Naive B cell (primary cell): ENCODE results near the gene CCDC80. TPM values are rescaled to one million over a fixed set of nuclear protein-coding genes. Genes with fewer than 3 reads are reported as not detected.

ENCODE experiments used
- ATAC-seq, 2 donors: fragments of 150-1000 bp; cut with Tn5 transposase; 2 replicates each; pipeline ENCODE4 v1.10.0; 2021; ENCODE audit warnings: low read depth in 2 of 2, mild to moderate bottlenecking in 2 of 2, moderate library complexity in 2 of 2
- DNase-seq: peaks from one replicate; pipeline ENCODE4 v3.0.0; 2022
- H3K27ac Mint-ChIP-seq, 6 donors: one replicate each; pipeline ENCODE4 v1.8.0; 2020 to 2022; ENCODE audit warnings: mild to moderate bottlenecking in 6 of 6, mixed read lengths in 6 of 6, moderate library complexity in 5 of 6, inconsistent platforms in 2 of 6
- H3K27me3 Mint-ChIP-seq, 3 donors: one replicate each; pipeline ENCODE4 v1.8.0; 2021 to 2022; ENCODE audit warnings: mixed read lengths in 3 of 3, mild to moderate bottlenecking in 1 of 3
- H3K36me3 Mint-ChIP-seq, 2 donors: one replicate each; pipeline ENCODE4 v1.8.0; 2020 to 2022; ENCODE audit warnings: mixed read lengths in 2 of 2, inconsistent platforms in 1 of 2, mild to moderate bottlenecking in 1 of 2
- H3K4me1 Mint-ChIP-seq, 3 donors: one replicate each; pipeline ENCODE4 v1.8.0; 2020 to 2022; ENCODE audit warnings: mixed read lengths in 3 of 3, inconsistent platforms in 1 of 3, mild to moderate bottlenecking in 1 of 3, moderate library complexity in 1 of 3
- H3K4me3 Mint-ChIP-seq, 8 donors: one replicate each; pipeline ENCODE4 v1.8.0; 2020 to 2022; ENCODE audit warnings: mild to moderate bottlenecking in 8 of 8, mixed read lengths in 8 of 8, moderate library complexity in 8 of 8, inconsistent platforms in 2 of 8
- H3K9me3 Mint-ChIP-seq, 7 donors: one replicate each; pipeline ENCODE4 v1.8.0; 2020 to 2022; ENCODE audit warnings: mixed read lengths in 7 of 7, mild to moderate bottlenecking in 5 of 7, inconsistent platforms in 2 of 7, moderate library complexity in 1 of 7
- polyA plus RNA-seq, 6 donors: library from polyadenylated mRNA; unstranded; fragments of 300-500 nt; fragmentation: Illumina TruSeq; gene quantifications; one replicate each; pipeline ENCODE4 v1.2.3, GENCODE V29; 2021; ENCODE audit warnings: low read depth in 6 of 6

CCDC80 gene
- polyA plus RNA-seq, 6 donors from 2014 or later: 0.05 to 0.29 (median 0.12) TPM; not detected in 2

DNA sequence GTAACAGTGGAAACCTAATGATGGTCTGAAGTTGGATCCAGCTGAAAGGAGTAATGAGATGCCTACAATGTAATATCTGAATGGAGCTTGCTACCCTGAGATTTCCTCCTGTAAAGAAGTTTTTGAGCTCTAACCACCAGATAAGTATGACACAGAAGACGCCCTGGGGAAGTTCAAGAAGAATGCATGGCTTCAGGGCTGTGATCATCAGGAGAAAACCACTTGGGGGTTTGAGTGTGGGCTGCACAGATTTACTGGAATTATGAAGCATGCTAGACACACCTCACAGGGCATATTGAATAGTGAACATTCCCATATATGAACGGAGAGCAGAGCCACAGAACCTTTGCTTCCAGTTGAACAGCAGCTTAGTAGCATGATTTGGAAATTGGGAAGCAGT, 10.6 kb upstream of the CCDC80 start:
- DNase-seq (no peak), ATAC-seq (no peak)
- Mint-ChIP-seq H3K36me3 (no peaks in the 10 kb centered on the region), H3K27ac (no peak overlapping the region), H3K4me1 (peaks cover 0 to 3% (median 0%) of the 10 kb centered on the region in 3 donors), H3K4me3 (no peak overlapping the region), H3K27me3 (peaks cover 0 to 10% (median 5%) of the 10 kb centered on the region in 3 donors), H3K9me3 (no peaks in the 10 kb centered on the region)

DNA sequence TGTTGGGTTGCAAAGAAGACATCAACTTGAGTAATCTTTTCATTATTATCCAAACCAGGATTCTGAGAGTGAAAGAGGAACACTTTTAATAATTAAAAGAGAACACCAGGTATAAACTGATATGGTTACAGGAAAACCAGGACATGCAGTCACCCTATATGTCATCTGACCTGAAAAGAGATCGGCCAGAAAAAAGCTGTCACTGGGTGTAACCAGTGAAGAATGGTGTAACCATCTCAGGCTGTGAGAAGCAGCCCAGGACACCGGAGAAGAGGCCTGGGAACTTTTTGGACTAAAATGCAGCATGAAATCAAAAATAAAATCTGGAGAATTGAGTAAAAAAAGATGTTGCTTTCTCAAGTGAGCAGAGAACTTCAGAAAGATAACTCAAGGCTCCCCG, 10.1 kb upstream of the CCDC80 start:
- DNase-seq (no peak), ATAC-seq (no peak)
- Mint-ChIP-seq H3K4me1 (peaks cover 0 to 3% (median 0%) of the 10 kb centered on the region in 3 donors), H3K9me3 (no peaks in the 10 kb centered on the region), H3K27me3 (peaks cover 0 to 10% (median 9%) of the 10 kb centered on the region in 3 donors), H3K36me3 (no peaks in the 10 kb centered on the region), H3K27ac (no peak overlapping the region), H3K4me3 (no peak overlapping the region)

DNA sequence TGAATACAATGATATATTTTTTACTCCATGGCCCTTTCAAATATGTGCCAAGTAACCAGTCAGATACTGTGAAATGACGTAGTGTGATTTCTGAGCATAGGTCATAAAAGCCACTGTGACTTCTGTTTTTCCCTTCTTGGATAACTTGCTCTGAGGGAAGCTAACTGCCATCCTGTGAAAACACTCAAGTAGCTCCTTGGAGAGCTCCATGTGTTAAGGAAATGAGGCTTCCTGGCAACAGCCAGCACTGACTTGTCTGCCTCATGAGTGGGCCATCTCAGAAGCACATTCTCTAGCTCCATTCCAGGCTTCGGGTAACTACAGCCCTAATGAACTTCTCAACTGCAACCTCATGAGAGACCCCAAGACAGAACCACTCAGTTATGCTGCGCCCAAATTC, 9.5 kb upstream of the CCDC80 start:
- Mint-ChIP-seq H3K9me3 (no peaks in the 10 kb centered on the region), H3K27ac (no peak overlapping the region), H3K36me3 (no peaks in the 10 kb centered on the region), H3K27me3 (peaks cover 0 to 10% (median 9%) of the 10 kb centered on the region in 3 donors), H3K4me3 (no peak overlapping the region), H3K4me1 (peaks cover 0 to 3% (median 0%) of the 10 kb centered on the region in 3 donors)
- DNase-seq: no peak
- ATAC-seq: no peak

DNA sequence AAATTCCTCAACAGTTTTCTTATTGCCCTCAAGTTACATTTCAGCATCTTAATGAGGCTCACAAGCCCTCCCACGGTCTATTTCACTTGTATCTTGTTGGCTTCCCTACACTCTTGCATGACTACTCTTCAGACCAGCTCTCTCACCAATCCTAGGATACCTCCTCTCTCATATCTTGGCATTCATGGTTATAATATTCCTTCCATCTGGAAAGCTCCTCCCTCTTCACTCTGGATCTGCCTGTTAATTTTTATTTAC, 8.5 kb upstream of the CCDC80 start:
- DNase-seq: no peak
- H3K4me3 Mint-ChIP-seq: no peak overlapping the region
- H3K36me3 Mint-ChIP-seq: no peaks in the 10 kb centered on the region
- H3K9me3 Mint-ChIP-seq: no peaks in the 10 kb centered on the region
- H3K27me3 Mint-ChIP-seq: peaks cover 0 to 10% (median 9%) of the 10 kb centered on the region in 3 donors
- ATAC-seq: no peak
- peaks cover 0 to 3% (median 0%) of the 10 kb centered on the region in 3 donors for H3K4me1 Mint-ChIP-seq
- H3K27ac Mint-ChIP-seq: no peak overlapping the region

DNA sequence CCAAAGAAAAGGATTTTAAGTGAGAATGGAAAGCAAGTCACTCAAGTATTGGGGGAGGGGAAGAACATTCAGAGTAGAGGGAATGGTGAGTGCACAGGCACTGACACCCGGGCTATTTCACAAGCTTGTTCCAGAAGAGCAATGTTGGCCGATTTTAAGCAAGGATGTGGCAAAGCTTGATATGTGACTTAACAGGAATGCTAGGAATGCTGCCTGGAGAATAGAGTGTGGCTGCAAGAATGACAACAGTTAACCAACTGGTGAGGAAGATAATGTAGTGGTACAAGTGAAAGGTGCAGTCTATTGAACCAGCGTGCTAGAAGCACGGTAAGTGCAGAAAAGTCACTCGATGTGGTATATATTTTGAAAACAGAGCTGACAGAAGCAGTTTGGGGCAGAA, 6.2 kb upstream of the CCDC80 start:
- H3K36me3 Mint-ChIP-seq: no peaks in the 10 kb centered on the region
- peaks cover 0 to 12% (median 10%) of the 10 kb centered on the region in 3 donors for H3K27me3 Mint-ChIP-seq
- ATAC-seq (no peak), DNase-seq (no peak)
- H3K4me3 Mint-ChIP-seq: no peak overlapping the region
- no peaks in the 10 kb centered on the region for H3K9me3 Mint-ChIP-seq
- H3K27ac Mint-ChIP-seq: no peak overlapping the region
- peaks cover 8 to 10% (median 9%) of the 10 kb centered on the region in 3 donors for H3K4me1 Mint-ChIP-seq

DNA sequence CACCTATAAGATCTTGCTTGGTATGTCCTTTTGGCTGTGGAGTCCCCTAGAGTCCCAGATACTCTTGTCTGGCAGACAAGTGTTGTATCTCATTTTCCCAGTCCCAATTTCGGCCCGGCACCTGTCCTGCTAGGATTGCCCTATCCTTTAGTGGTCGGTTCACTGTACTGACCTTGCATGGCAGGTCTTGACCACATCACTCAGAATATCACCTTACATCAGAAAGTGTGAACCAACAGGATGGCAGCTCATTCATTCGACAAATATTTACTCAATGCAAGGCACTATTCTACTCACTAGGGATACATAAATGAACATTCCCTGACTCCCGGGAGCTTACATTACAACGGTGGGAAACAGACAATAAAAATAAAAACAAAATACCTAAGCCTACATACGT, 5.7 kb upstream of the CCDC80 start:
- Mint-ChIP-seq H3K4me3 (no peak overlapping the region), H3K4me1 (peaks cover 8 to 10% (median 9%) of the 10 kb centered on the region in 3 donors), H3K9me3 (no peaks in the 10 kb centered on the region), H3K27me3 (peaks cover 0 to 12% (median 10%) of the 10 kb centered on the region in 3 donors), H3K36me3 (no peaks in the 10 kb centered on the region), H3K27ac (peak overlapping the region in 1 of 6 donors; percentile 22)
- ATAC-seq (no peak), DNase-seq (no peak)

DNA sequence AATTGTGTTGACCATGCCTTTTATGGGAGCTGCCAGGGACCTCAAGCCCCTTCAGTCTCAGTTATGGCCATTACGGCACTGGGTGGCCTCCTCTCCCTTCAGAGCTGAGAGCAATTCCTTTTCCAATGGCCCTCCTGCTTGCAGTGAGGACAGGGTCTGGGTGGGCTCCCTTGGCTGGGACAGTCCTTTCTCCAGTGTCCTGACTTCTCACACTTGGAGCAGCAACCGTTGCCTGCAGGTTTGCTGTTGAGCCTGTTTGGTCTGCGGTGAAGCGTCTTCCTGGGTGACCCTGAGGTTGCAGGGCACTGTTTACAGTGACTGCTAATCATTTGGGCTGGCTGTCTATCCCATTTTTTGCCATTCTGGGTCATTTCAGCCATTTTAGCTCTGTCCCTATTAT, 3.5 kb upstream of the CCDC80 start:
- Mint-ChIP-seq H3K9me3 (no peaks in the 10 kb centered on the region), H3K27ac (no peak overlapping the region), H3K4me3 (no peak overlapping the region), H3K4me1 (peaks cover 8 to 10% (median 9%) of the 10 kb centered on the region in 3 donors), H3K36me3 (no peaks in the 10 kb centered on the region), H3K27me3 (peaks cover 0 to 12% (median 10%) of the 10 kb centered on the region in 3 donors)
- DNase-seq (no peak), ATAC-seq (no peak)

DNA sequence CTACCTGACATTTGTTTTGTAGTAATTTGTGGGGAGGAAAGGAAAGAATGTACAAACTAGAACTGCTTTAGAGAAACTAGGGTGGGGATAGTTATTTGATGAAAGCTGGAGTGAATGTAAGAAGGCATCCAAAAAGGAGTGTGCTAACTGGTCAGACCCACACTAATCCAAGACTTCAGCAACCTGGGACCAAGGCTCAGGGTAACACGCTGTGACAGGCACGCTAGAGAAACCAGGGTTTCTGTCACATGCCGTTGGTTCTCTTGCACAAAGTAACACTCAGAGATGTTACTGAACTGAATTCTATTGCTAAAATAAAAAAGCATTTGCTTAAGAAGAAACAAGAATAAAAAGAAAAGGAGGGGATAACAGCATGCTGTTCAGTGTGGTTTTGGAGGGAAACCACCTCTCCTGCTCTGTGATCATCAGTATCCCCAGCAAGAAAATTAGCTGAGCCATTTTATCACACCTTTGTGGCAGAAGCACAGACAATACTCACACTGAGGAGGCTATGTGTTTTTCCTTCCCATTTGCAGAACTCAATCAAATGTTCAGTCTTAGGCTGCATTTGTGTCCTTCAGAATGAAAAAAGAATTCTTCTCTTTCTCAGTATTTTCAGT, 2.8 kb upstream of the CCDC80 start:
- Mint-ChIP-seq H3K4me1 (peaks cover 6 to 10% (median 9%) of the 10 kb centered on the region in 3 donors), H3K9me3 (no peaks in the 10 kb centered on the region), H3K27me3 (peaks cover 0 to 13% (median 12%) of the 10 kb centered on the region in 3 donors), H3K36me3 (no peaks in the 10 kb centered on the region), H3K27ac (no peak overlapping the region), H3K4me3 (peak overlapping the region in 1 of 8 donors; percentile 5)
- ATAC-seq: no peak
- no peak for DNase-seq

DNA sequence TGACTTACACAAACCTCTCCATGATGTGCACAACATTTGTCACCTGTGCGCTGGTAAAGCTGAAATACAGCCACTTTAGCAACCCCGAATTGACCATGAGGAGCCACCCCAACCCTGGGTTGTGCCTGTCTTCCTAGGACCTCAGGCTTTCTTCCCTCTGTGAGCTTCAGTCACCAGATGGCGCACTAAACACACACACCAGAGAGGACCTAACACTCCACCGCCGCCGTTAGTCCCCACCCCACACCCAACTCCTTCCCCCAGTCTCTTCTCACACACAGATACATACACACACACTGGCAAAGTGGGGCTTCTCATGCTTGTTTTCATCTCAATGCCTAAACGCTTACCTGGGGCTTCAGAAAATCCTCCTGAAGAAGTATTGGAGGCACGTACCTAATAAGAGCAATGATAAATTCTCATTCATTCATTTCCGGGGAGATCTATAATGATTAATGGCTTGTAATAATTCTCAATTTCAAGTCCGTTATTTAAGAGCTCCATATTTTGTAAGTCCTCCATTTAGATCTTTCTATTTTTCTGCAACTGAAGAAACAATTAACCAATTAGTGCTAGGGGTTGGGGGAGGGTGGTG, 2.1 kb upstream of the CCDC80 start:
- H3K36me3 Mint-ChIP-seq: no peaks in the 10 kb centered on the region
- no peaks in the 10 kb centered on the region for H3K9me3 Mint-ChIP-seq
- peaks cover 5 to 10% (median 9%) of the 10 kb centered on the region in 3 donors for H3K4me1 Mint-ChIP-seq
- H3K27ac Mint-ChIP-seq: peak overlapping the region in 2 of 6 donors; percentile 42 to 50
- H3K27me3 Mint-ChIP-seq: peaks cover 0 to 19% (median 12%) of the 10 kb centered on the region in 3 donors
- peak overlapping the region in 4 of 8 donors; percentile 10 to 40 (median 35) for H3K4me3 Mint-ChIP-seq
- DNase-seq (peak; percentile 69), ATAC-seq (peak; percentile 99 to 100)

DNA sequence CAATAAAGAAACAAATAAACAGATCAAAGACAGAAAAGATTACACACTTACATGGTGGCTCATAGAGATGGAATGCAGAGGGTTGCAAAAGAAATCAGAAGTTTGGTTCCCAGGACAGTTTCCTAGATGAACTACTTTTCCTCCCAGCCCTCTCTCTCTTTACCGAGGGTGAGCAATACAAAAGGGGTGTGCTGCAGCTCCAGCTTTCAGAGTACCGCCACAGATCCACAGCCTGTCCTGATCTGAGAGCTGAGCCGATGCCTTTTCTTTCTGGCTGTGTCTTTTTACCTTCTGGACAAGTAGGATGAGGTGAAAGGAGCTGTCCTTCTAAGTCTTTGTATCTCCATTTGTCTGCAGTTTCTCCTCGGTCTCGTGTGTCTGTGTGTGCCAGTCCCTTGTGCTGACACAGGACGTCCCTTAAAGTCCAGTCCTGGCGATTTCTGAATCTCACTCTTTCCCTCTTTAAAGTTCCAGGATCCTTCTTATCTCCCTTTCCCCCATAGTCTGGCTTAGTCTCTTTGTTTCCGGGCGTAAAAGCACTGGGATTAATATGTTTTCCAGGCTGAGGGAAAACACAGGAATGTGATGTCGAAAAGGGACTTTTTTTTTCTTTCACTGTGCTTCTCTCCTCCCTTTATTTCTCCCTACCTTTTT, 540 bp downstream of the CCDC80 start:
- no peak for ATAC-seq
- no peaks in the 10 kb centered on the region for H3K9me3 Mint-ChIP-seq
- no peak overlapping the region for H3K4me3 Mint-ChIP-seq

DNA sequence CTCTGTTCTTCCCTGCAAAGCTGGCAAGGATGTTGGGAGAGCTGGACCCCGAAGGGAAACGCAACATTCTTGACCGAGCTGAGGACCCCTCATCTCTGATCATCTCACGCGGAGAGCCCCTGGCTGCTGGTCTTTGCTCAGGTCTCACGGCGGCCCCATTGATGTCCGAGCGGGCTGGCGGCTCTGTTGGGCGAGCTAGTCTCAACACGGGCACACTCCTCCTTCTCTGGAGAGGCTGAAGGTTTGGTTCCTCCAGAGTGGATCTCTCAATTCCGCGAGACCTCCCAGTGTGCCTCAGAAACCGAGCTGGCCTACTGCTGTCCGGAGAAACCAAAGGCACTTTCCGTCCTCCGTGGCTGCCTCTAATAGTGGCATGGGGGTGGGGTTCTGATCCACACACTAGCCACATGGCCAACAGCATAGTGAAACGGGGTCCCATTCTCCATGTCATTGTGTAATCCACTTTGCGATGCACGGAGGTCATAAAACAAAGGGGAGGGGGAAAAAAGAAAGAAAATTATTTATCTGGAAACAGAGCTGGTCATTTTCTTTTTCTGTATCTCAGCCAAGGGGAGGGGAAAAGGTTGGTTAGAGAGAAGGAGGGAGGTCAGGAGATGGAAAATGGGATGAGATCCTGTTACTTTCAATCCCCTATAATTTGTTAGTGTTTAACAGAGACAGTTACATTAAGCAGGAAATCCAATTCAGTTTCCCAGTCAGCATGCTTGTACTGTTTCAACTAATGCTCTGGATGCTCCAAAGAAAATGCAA, 1.3 kb downstream of the CCDC80 start:
- peak overlapping the region in 1 of 8 donors; percentile 61 for H3K4me3 Mint-ChIP-seq
- no peak for DNase-seq
- H3K36me3 Mint-ChIP-seq: no peaks in the 10 kb centered on the region
- peaks cover 5 to 10% (median 9%) of the 10 kb centered on the region in 3 donors for H3K4me1 Mint-ChIP-seq
- H3K27ac Mint-ChIP-seq: no peak overlapping the region
- ATAC-seq: no peak
- H3K27me3 Mint-ChIP-seq: peaks cover 0 to 10% (median 7%) of the 10 kb centered on the region in 3 donors
- H3K9me3 Mint-ChIP-seq: no peaks in the 10 kb centered on the region

More for the DNA sequence above, 540 bp downstream of the CCDC80 start:
- DNase-seq: no peak
- Mint-ChIP-seq H3K36me3 (no peaks in the 10 kb centered on the region), H3K27ac (no peak overlapping the region), H3K27me3 (peaks cover 0 to 10% (median 7%) of the 10 kb centered on the region in 3 donors), H3K4me1 (peaks cover 5 to 10% (median 9%) of the 10 kb centered on the region in 3 donors)

DNA sequence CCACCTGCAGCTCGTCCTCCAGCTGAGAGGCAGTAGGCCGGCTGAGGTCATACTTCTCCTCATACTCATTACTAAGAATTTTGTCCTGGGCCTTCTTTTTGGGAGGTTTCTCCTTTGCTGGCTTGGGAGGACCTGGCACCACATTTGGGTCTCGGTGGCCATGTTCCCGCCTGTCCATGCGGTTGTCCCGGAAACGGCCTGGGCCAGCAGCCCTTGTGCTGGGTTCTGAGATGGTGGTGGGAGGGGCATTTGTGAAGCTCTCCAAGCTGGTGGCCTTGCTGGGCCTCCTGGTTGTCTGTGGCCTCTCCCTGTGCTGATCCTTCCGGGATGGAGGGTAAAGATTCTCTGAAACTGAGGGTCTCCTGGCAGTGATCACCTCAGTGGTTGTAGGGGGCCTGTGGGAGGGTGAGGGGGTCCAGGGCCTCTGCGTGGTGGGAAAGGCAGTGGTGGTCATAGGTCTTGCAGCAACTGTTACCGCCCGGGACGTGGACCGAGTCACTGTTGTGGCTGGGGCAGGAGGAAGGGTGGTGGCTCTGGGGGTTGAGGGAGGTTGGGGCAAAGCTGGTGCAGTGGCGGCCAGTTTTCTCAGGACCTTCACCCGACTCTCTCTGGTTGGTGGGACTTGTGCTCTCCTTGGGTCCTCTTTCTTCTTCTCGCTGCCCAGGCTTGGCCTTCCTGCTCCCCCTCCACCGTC, 2.5 kb downstream of the CCDC80 start:
- DNase-seq (no peak), ATAC-seq (no peak)
- Mint-ChIP-seq H3K27ac (peak overlapping the region in 2 of 6 donors; percentile 51 to 57), H3K27me3 (peaks cover 0 to 10% (median 7%) of the 10 kb centered on the region in 3 donors), H3K9me3 (no peaks in the 10 kb centered on the region), H3K36me3 (no peaks in the 10 kb centered on the region), H3K4me1 (peaks cover 5 to 10% (median 6%) of the 10 kb centered on the region in 3 donors), H3K4me3 (peak overlapping the region in 1 of 8 donors; percentile 37)

DNA sequence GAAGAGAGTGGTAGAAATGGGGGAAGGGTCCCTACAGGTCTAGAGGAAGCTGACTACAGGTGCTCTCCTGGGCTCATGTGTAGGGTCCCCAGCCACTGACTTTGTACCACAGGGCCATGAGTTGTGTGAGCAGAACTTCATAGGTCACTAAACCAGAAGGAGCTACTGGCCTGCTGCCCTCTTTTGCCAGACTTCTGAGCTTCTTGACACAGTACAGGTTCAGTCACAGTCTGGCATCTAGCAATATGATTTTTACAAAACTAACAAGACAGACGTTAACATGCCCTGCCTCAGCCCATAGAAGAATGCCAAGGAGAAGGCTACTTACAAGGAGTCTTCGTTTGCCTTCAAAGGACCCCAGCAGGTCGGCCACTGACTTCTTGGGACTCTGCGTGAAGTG, 3.2 kb downstream of the CCDC80 start:
- Mint-ChIP-seq H3K27ac (no peak overlapping the region), H3K4me1 (peaks cover 0 to 5% (median 2%) of the 10 kb centered on the region in 3 donors), H3K27me3 (peaks cover 0 to 10% (median 1%) of the 10 kb centered on the region in 3 donors), H3K36me3 (no peaks in the 10 kb centered on the region), H3K9me3 (no peaks in the 10 kb centered on the region), H3K4me3 (no peak overlapping the region)
- ATAC-seq (no peak), DNase-seq (no peak)
